Sigmoid colon (tissue), 4 donors: Measurements from ENCODE around the gene MMP11.

Source experiments
- CTCF ChIP-seq, 4 experiments: fragments of 450-650 bp in 3 of 4; fragments of 200-600 bp in 1 of 4; IDR thresholded peaks; one replicate each; pipeline ENCODE4 v1.5.1; 2016 to 2019; ENCODE audit warnings: antibody characterized with exemption in 4 of 4, mild to moderate bottlenecking in 3 of 4, moderate library complexity in 2 of 4
- EP300 ChIP-seq, 4 donors: sonication (generic); formaldehyde crosslinking; IDR thresholded peaks; one replicate each; pipeline ENCODE4 v1.6.1; 2017; ENCODE audit warnings: antibody characterized with exemption in 4 of 4
- POLR2AphosphoS5 ChIP-seq, 4 donors: sonication (generic); formaldehyde crosslinking; IDR thresholded peaks; one replicate each; pipeline ENCODE4 v1.6.1; 2017; ENCODE audit warnings: antibody characterized with exemption in 4 of 4

- TF ChIP-seq POLR2AphosphoS5 (IDR thresholded peaks at IDR 0.05) (no peak), CTCF (IDR thresholded peaks at IDR 0.05) (no peak), EP300 (IDR thresholded peaks at IDR 0.05) (no peak)
Observed at GRCh38 chr22:23831261-23831660, 58.6 kb downstream of the MMP11 start.
